IgD-negative memory B cell (primary cell): ENCODE results near the gene FGF22. TPM values are rescaled to one million over a fixed set of nuclear protein-coding genes. Genes with fewer than 3 reads are reported as not detected.
A peak's percentile ranks its signal among the peaks of the same experiment; 100 is the strongest.
"Not testable (repeated sequence)": the region's sequence is repeated elsewhere in the genome, so short reads cannot be mapped to it uniquely, and the experiment has no call there.

ENCODE experiments used
- H3K27ac Mint-ChIP-seq, 3 donors: one replicate each; pipeline ENCODE4 v1.8.0; 2020 to 2022; ENCODE audit warnings: mild to moderate bottlenecking in 3 of 3, mixed read lengths in 3 of 3, moderate library complexity in 1 of 3
- H3K27me3 Mint-ChIP-seq: one replicate; pipeline ENCODE4 v1.8.0; 2021; ENCODE audit warnings: mixed read lengths
- H3K36me3 Mint-ChIP-seq: one replicate; pipeline ENCODE4 v1.8.0; 2020; ENCODE audit warnings: mild to moderate bottlenecking, mixed read lengths
- H3K4me1 Mint-ChIP-seq, 3 donors: one replicate each; pipeline ENCODE4 v1.8.0; 2020 to 2022; ENCODE audit warnings: mixed read lengths in 3 of 3, mild to moderate bottlenecking in 1 of 3
- H3K4me3 Mint-ChIP-seq, 4 donors: one replicate each; pipeline ENCODE4 v1.8.0; 2020 to 2022; ENCODE audit warnings: mild to moderate bottlenecking in 4 of 4, mixed read lengths in 4 of 4, moderate library complexity in 3 of 4
- H3K9me3 Mint-ChIP-seq, 3 donors: one replicate each; pipeline ENCODE4 v1.8.0; 2020 to 2021; ENCODE audit warnings: mixed read lengths in 3 of 3, mild to moderate bottlenecking in 1 of 3
- polyA plus RNA-seq: library from polyadenylated mRNA; unstranded; fragments of 300-500 nt; fragmentation: Illumina TruSeq; gene quantifications from one replicate; pipeline ENCODE4 v1.2.3, GENCODE V29; 2021

FGF22 gene
- polyA plus RNA-seq, 1 donor from 2014 or later, result not detected

- Mint-ChIP-seq H3K27ac (no peak overlapping the region), H3K4me3 (no peak overlapping the region), H3K27me3 (peaks cover 2% of the 10 kb centered on the region), H3K4me1 (no peaks in the 10 kb centered on the region), H3K9me3 (peaks cover 0 to 2% (median 0%) of the 10 kb centered on the region in 3 donors), H3K36me3 (no peaks in the 10 kb centered on the region)
Observed at GRCh38 chr19:602391-603301, 37.0 kb upstream of the FGF22 start.

GRCh38 chr19:603302-603639, 36.4 kb upstream of the FGF22 start:
- not testable (repeated sequence) for H3K4me3 Mint-ChIP-seq, H3K9me3 Mint-ChIP-seq, H3K36me3 Mint-ChIP-seq, H3K4me1 Mint-ChIP-seq, H3K27me3 Mint-ChIP-seq
- H3K27ac Mint-ChIP-seq, result peak overlapping the region in 1 of 3 donors; percentile 71

GRCh38 chr19:603779-604178, 35.9 kb upstream of the FGF22 start:
- not testable (repeated sequence) for H3K4me1 Mint-ChIP-seq, H3K27me3 Mint-ChIP-seq, H3K36me3 Mint-ChIP-seq, H3K4me3 Mint-ChIP-seq, H3K9me3 Mint-ChIP-seq
- peak overlapping the region in 1 of 3 donors; percentile 71 for H3K27ac Mint-ChIP-seq

- Mint-ChIP-seq H3K4me3 (no peak overlapping the region), H3K27me3 (peaks cover 2% of the 10 kb centered on the region), H3K36me3 (no peaks in the 10 kb centered on the region), H3K27ac (no peak overlapping the region), H3K4me1 (no peaks in the 10 kb centered on the region), H3K9me3 (peaks cover 0 to 2% (median 0%) of the 10 kb centered on the region in 3 donors)
Observed at GRCh38 chr19:604355-604754, 35.3 kb upstream of the FGF22 start.

- not testable (repeated sequence) for H3K27me3 Mint-ChIP-seq, H3K27ac Mint-ChIP-seq, H3K4me1 Mint-ChIP-seq, H3K36me3 Mint-ChIP-seq, H3K9me3 Mint-ChIP-seq
- H3K4me3 Mint-ChIP-seq, result peak overlapping the region in 1 of 4 donors; percentile 77
Observed at GRCh38 chr19:605061-605971, 34.4 kb upstream of the FGF22 start.

- no peak overlapping the region for H3K4me3 Mint-ChIP-seq
- H3K27ac Mint-ChIP-seq, result no peak overlapping the region
- H3K4me1 Mint-ChIP-seq, result peaks cover 5 to 10% (median 9%) of the 10 kb centered on the region in 3 donors
- H3K9me3 Mint-ChIP-seq, result peaks cover 0 to under 1% (median 0%) of the 10 kb centered on the region in 3 donors
- peaks cover 2% of the 10 kb centered on the region for H3K27me3 Mint-ChIP-seq
- H3K36me3 Mint-ChIP-seq, result no peaks in the 10 kb centered on the region
Observed at GRCh38 chr19:607301-608154, 32.2 kb upstream of the FGF22 start.

- Mint-ChIP-seq H3K36me3 (no peaks in the 10 kb centered on the region), H3K4me3 (no peak overlapping the region), H3K27ac (no peak overlapping the region), H3K9me3 (no peaks in the 10 kb centered on the region), H3K27me3 (peaks cover 2% of the 10 kb centered on the region), H3K4me1 (peaks cover 5 to 10% (median 9%) of the 10 kb centered on the region in 3 donors)
Observed at GRCh38 chr19:608155-609003, 31.3 kb upstream of the FGF22 start.

- no peaks in the 10 kb centered on the region for H3K9me3 Mint-ChIP-seq
- H3K27me3 Mint-ChIP-seq, result peaks cover 2% of the 10 kb centered on the region
- H3K36me3 Mint-ChIP-seq, result no peaks in the 10 kb centered on the region
- H3K27ac Mint-ChIP-seq, result no peak overlapping the region
- H3K4me1 Mint-ChIP-seq, result peaks cover 5 to 10% (median 9%) of the 10 kb centered on the region in 3 donors
- H3K4me3 Mint-ChIP-seq, result no peak overlapping the region
Observed at GRCh38 chr19:609004-609346, 30.7 kb upstream of the FGF22 start.

GRCh38 chr19:610071-610800, 29.4 kb upstream of the FGF22 start:
- peak overlapping the region in 2 of 3 donors; percentile 84 to 90 for H3K27ac Mint-ChIP-seq
- peak overlapping the region; percentile 65 to 94 (median 87) for H3K4me3 Mint-ChIP-seq
- peaks cover 5 to 10% (median 10%) of the 10 kb centered on the region in 3 donors for H3K4me1 Mint-ChIP-seq
- H3K36me3 Mint-ChIP-seq, result no peaks in the 10 kb centered on the region
- peaks cover 4% of the 10 kb centered on the region for H3K27me3 Mint-ChIP-seq
- no peaks in the 10 kb centered on the region for H3K9me3 Mint-ChIP-seq

GRCh38 chr19:610801-611480, 28.7 kb upstream of the FGF22 start:
- peaks cover 10 to 13% (median 13%) of the 10 kb centered on the region in 3 donors for H3K4me1 Mint-ChIP-seq
- peaks cover 9% of the 10 kb centered on the region for H3K27me3 Mint-ChIP-seq
- H3K4me3 Mint-ChIP-seq, result peak overlapping the region; percentile 65 to 94 (median 87)

GRCh38 chr19:611481-611868, 28.2 kb upstream of the FGF22 start:
- H3K9me3 Mint-ChIP-seq, result no peaks in the 10 kb centered on the region
- H3K27ac Mint-ChIP-seq, result peak overlapping the region in 2 of 3 donors; percentile 84 to 90
- H3K4me3 Mint-ChIP-seq, result peak overlapping the region; percentile 47 to 93 (median 73)
- peaks cover 9% of the 10 kb centered on the region for H3K27me3 Mint-ChIP-seq
- no peaks in the 10 kb centered on the region for H3K36me3 Mint-ChIP-seq
- peaks cover 10 to 13% (median 13%) of the 10 kb centered on the region in 3 donors for H3K4me1 Mint-ChIP-seq

More at GRCh38 chr19:610801-611480, 28.7 kb upstream of the FGF22 start:
- H3K9me3 Mint-ChIP-seq, result no peaks in the 10 kb centered on the region
- peak overlapping the region in 2 of 3 donors; percentile 84 to 90 for H3K27ac Mint-ChIP-seq
- no peaks in the 10 kb centered on the region for H3K36me3 Mint-ChIP-seq

- no peak overlapping the region for H3K4me3 Mint-ChIP-seq
- peaks cover 10 to 13% (median 13%) of the 10 kb centered on the region in 3 donors for H3K4me1 Mint-ChIP-seq
- H3K36me3 Mint-ChIP-seq, result peaks cover 1% of the 10 kb centered on the region
- no peak overlapping the region for H3K27ac Mint-ChIP-seq
- peaks cover 9% of the 10 kb centered on the region for H3K27me3 Mint-ChIP-seq
- H3K9me3 Mint-ChIP-seq, result no peaks in the 10 kb centered on the region
Observed at GRCh38 chr19:612941-613340, 26.7 kb upstream of the FGF22 start.
